LoVo (cell line): ENCODE results near the gene NUBPL.

ENCODE experiments used
- DNase-seq: peaks from one replicate; pipeline ENCODE4 v3.0.0-alpha.2; 2016; ENCODE audit warnings: low spot score

The NUBPL gene

DNA sequence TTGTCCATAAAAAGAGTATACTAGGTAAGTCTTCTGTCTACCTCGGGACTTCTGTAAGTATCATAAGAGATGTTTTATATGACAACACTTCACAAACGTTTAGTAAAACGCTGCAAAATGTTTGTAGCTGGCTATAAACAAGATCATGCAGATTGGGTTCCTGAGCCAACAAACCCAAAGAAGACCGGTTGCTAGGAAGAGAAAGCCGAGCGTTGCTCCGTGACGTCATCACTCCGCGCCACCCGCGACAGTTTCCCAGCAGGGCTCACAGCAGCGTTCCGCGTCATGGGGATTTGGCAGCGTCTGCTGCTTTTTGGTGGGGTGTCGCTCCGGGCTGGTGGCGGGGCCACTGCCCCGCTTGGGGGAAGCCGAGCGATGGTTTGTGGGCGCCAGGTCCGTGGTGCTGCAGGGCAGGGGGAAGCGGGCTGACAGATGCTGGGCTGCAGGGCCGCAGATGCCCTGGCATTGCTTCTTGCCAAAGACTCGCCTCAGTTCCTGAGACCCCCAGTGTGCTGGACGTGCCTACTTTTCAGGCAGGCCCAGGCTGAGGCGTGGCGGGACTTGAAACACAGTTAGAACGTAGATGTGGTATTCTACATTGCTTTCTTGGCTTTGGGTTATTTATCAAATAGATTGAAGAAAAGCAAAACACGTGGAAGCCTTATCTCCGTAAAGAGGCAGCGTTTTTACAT is at the start of gene NUBPL:
Gene NUBPL (plus strand): TSS at position 250 of the 692 bp plus-strand sequence. CDS start 36 bp downstream, at position 286.
- peak; percentile 92 for DNase-seq

DNA sequence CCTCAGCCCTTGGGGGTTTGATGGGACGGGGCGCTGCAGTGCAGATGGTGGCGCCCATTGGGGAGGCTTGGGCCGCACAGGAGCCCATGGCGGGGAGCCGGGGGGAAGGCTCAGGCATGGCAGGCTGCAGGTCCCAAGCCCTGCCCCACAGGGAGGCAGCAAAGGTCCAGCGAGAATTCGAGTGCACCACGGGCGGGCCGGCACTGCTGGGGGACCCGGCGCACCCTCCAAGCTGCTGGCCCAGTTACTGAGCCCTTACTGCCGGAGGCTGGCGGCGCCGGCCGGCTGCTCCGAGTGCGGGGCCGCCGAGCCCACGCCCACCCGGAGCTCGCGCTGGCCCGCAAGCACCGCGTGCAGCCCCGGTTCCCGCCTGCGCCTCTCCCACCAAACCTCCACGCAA is 34.1 kb upstream of the NUBPL start:
- DNase-seq: no peak

DNA sequence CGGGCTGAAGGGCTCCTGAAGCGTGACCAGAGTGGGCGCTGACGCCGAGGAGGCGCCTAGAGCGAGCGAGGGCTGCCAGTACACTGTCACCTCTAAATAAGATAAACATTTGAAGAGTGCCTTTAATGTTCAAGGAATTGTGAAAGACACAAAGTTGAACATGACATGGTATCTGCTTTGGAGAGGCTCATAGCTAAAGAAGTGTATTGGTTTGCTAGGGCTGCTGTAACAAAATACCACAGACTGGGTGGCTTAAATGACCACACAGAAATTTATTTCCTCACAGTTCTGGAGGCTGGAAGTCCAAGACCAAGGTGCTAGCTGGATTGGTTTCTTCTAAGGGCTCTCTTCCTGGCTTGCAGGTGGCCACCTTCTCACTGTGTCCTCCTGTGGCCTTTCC is 33.7 kb upstream of the NUBPL start:
- DNase-seq: no peak

GRCh38 chr14:31529053-31529452 is 32.2 kb upstream of the NUBPL start:
- DNase-seq: no peak

DNA sequence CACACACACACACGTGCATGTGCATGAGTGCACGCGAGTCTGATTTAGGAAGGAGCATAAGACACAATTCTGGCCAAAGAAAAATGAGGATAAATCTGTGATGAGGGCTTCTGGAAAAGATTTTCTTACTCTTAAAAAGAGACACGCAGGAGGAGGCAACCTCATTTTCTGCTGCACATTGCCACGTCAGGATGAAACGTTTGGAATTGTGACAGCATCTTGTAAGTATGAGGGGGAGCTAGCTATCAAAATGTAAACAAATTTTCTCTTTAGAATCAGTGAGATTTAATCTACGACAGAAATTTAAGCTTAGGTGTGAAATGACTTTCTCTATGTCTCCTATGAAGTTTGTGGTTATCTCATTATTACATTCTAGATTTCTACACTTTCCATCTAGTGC is 31.1 kb upstream of the NUBPL start:
- no peak for DNase-seq

DNA sequence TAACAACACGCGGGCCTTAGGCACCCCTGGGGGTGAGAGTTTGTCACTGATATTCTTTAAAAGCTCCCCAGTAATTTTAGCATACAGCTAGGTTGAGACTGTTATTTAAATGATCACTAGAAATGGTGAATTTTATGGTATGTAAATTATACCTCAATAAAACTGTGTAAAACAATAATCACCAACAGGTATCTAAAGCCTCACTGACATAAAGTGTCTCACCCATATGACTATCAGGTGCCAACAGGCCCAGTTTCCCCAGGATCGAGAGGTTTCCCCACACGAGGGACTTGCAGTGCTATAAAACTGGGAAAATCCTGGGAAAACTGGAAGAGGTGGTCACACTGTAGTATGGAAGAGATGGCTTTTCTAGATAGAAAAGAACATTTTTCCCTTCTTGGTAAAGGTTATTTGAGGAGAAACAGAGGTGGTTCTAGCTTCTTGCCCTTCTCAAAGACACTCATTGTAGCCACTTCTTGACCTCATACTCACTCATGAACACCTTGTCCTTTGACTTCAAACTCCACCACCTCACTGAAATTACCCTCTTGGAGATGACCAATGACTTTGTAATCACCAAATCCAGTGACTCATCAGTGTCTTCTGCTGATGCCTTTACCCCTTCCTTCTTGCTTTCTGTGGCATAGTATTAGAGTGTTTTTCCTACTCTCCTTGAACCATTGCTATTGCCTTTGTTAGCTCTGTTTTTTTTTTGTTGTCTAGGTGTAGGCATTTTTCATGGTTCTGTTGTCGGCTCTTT is 24.8 kb upstream of the NUBPL start:
- no peak for DNase-seq

DNA sequence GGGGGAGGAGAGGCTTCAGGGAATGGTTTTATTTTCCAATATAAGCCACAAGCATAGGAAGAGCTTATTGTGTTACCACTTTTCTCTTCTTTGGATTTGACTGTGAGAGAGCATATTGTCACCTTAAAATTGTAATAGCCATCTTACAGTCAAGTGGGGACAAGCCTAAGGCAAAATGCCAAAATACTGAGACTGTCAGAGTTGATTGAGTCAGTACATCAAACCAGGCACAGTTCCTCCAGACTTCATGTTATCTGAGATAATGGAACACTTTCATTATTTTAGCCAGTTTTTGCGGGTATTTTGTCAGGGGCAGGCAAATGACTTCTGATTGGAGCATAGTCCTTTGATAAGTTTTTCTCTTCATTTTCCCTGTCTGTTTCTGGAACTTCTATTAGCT is 19.5 kb upstream of the NUBPL start:
- no peak for DNase-seq

DNA sequence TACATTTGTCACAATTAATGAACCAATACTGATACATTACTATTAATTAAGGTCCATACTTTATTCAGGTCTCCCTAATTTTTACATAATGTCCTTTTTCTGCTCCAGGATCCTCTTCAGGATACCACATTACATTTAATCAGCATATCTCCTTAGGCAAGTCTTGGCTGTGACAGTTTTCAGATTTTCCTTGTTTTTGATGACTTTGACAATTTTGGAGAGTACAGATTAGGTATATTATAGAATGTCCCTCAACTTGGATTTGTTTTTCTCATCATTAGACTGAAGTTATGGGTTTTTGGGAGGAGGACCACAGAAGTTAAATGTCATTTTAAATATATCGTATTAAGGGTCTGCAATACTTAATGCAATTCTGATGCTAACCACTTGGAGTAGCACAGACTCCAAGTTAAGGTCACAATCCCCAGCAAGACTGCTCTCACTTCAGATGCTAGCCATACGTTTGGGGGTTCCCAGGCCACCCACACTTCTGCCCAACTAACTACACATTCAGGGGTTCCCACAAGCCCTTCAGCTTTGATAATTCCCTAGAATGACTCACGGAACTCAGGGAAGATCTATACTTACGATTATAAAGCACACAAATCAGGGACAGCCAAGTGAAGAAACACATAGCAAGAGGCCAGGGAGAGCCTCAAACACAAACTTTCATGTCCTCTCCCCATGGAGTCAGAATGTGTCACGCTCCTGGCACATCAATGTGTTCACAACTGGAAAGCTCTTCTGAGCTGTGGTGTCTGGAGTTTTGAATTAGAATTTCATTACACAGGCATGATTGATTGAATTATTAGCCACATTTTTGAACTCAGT is 17.0 kb upstream of the NUBPL start:
- no peak for DNase-seq

DNA sequence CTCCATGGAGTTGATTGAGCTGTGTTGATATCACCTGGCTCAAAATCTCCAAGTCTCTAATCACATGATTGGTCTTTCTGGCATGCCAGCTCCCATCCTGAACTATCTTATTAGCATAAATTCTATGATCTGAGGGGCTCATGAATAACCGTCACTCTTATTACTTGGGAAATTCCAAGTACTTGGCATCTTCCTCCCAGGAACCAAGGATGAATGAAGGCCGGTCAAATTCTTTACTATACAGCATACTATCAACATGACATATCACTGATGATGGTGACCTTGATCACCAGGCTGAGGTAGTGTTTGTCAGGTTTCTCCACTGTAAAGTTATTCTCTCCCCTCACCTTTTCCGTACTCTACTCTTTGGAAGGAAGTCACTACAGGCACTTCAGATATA is 16.4 kb upstream of the NUBPL start:
- DNase-seq: no peak

- no peak for DNase-seq
Observed at GRCh38 chr14:31545328-31545727, 15.9 kb upstream of the NUBPL start.

DNA sequence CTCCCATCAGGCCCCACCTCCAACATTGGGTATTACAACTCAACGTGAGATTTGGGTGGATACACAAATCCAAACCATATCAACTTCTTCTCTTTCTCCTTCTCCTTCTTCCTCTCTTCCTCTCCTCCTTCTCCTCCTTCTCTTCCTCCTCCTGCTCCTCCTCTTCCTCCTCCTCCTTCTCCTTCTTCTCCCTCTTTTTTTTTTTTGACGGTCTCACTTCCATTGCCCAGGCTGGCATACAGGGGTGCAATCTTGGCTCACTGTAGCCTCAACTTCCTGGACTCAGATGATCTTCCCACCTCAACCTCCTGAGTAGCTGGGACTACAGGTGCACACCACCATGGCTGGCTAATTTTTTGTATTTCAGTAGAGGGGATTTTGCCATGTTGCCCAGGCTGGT is 11.4 kb upstream of the NUBPL start:
- DNase-seq: no peak

GRCh38 chr14:31550589-31550988 is 10.6 kb upstream of the NUBPL start:
- DNase-seq: no peak

- DNase-seq: no peak
Observed at GRCh38 chr14:31556191-31556590, 5.0 kb upstream of the NUBPL start.

- DNase-seq: no peak
Observed at GRCh38 chr14:31559939-31560338, 1.3 kb upstream of the NUBPL start.

DNA sequence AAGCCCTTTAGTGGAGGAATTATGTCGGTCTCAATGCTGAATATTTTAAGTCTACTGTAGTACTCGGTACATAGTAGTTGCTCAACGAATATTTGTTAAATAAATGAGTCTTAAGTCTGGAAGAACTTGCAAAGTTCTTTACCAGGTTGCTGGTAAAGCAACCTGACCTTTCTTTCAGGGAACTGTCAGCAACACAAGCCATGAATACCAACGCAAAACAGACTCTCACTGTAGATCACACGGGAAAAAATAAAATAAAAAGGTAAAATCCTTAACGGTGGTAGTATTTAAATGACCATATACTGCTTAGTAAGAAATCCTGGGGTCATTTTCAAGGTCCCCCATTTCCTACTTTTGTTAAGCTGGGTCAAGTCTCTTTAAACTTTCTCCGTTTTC is 447 bp upstream of the NUBPL start:
- DNase-seq: peak; percentile 5

- no peak for DNase-seq
Observed at GRCh38 chr14:31564194-31564593, 3.0 kb downstream of the NUBPL start.

- no peak for DNase-seq
Observed at GRCh38 chr14:31566456-31566855, 5.3 kb downstream of the NUBPL start.

- DNase-seq: no peak
Observed at GRCh38 chr14:31567655-31568054, 6.5 kb downstream of the NUBPL start.

GRCh38 chr14:31568161-31568560 is 7.0 kb downstream of the NUBPL start:
- DNase-seq: no peak

GRCh38 chr14:31568671-31569070 is 7.5 kb downstream of the NUBPL start:
- no peak for DNase-seq

DNA sequence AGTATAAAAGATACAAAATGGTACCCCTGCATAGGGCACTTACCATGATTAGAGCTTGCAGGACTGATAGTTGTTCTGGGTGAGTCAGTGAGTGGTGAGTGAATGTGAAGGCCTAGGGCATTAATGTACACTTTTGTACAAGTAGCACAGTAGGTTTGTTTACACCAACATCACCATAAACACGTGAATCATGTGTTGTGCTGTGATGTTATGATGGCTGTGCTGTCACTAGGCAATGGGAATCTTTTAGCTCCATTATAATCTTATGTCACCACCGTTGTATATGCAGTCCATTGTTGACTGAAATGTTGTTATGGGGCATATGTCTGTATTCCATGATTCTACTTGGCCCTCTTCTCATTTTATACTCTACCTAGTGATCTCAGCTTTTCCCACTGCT is 11.8 kb downstream of the NUBPL start:
- no peak for DNase-seq

GRCh38 chr14:31576949-31577348 is 15.7 kb downstream of the NUBPL start:
- DNase-seq: no peak

GRCh38 chr14:31578266-31578665 is 17.1 kb downstream of the NUBPL start:
- DNase-seq: no peak
